Epithelial cell of proximal tubule (primary cell): ENCODE measurements around the gene CDH13. TPM values are rescaled to one million over a fixed set of nuclear protein-coding genes. Genes with fewer than 3 reads are reported as not detected.

Experiments used
- DNase-seq: peaks from one replicate; pipeline ENCODE4 v3.0.0-alpha.2; 2011; ENCODE audit warnings: low read depth
- H3K4me3 ChIP-seq: 2 replicates; pipeline ENCODE4 v1.5.1; 2011; ENCODE audit warnings: low read depth, mild to moderate bottlenecking, low read length
- CTCF ChIP-seq: conservative IDR thresholded peaks from 2 replicates; pipeline ENCODE4 v1.5.1; 2012; ENCODE audit warnings: low read depth, mild to moderate bottlenecking, low read length
- total RNA-seq: library from RNA; depleted of rRNA; stranded (reverse); fragments of >200 nt; gene quantifications from 2 replicates; pipeline ENCODE4 v1.2.3, GENCODE V29; 2015

The CDH13 gene
- total RNA-seq, 1 donor from 2014 or later = 85.4 TPM

GRCh38 chr16:83602761-83603722, 976.3 kb downstream of the CDH13 start:
- no peak overlapping the region for H3K4me3 ChIP-seq
- no peak for DNase-seq
- no peak for TF ChIP-seq CTCF

GRCh38 chr16:83603723-83604570, 977.2 kb downstream of the CDH13 start:
- no peak for TF ChIP-seq CTCF
- no peak overlapping the region for H3K4me3 ChIP-seq
- peak; percentile 31 for DNase-seq

GRCh38 chr16:83606486-83607030, 979.8 kb downstream of the CDH13 start:
- TF ChIP-seq CTCF = peak; percentile 32
- no peak for DNase-seq
- no peak overlapping the region for H3K4me3 ChIP-seq

GRCh38 chr16:83609178-83609577, 982.4 kb downstream of the CDH13 start:
- TF ChIP-seq CTCF = no peak
- H3K4me3 ChIP-seq = no peak overlapping the region

GRCh38 chr16:83615141-83615952, 988.6 kb downstream of the CDH13 start:
- TF ChIP-seq CTCF = no peak
- H3K4me3 ChIP-seq = no peak overlapping the region
- no peak for DNase-seq

More at GRCh38 chr16:83609178-83609577, 982.4 kb downstream of the CDH13 start:
- no peak for DNase-seq

- no peak for DNase-seq
- H3K4me3 ChIP-seq = no peak overlapping the region
- TF ChIP-seq CTCF = no peak
Observed at GRCh38 chr16:83615953-83616350, 989.2 kb downstream of the CDH13 start.
